NB4 (cell line): Measurements from ENCODE around the gene HSPB8.

ENCODE experiments used
- MYC ChIP-seq: IDR thresholded peaks from 2 replicates; pipeline ENCODE4 v1.6.1; 2011; ENCODE audit warnings: low read depth, low read length
- POLR2A ChIP-seq: IDR thresholded peaks from 2 replicates; pipeline ENCODE4 v1.6.1; 2011; ENCODE audit warnings: mild to moderate bottlenecking; ENCODE audit not compliant: insufficient read length; ENCODE audit errors: extremely low read depth
- TF ChIP-seq, protein P1 (sequence below): IDR thresholded peaks from one replicate; pipeline ENCODE4 v1.5.1; 2012; ENCODE audit warnings: low read depth, low read length

DNA sequence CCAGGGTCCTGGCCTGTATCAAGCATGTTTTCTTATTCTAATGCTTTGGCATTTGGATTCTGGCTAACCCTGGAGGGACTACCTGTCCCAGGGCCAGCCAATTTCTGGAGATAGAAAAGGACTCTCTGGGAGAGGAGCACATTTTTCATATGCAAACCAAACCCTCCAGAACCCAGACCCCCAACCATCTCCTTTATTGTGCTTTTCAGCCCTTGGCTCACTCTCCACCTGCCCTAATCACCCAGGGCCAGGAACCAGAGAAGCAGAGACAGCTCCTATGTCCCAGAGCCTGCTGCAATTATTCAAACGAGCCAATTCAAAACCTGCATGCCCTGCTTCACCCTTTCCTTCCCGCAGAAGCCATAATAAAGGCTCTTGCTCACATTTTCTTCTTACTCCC lies 23.8 kb downstream of the HSPB8 start:
- TF ChIP-seq, protein P1, sequence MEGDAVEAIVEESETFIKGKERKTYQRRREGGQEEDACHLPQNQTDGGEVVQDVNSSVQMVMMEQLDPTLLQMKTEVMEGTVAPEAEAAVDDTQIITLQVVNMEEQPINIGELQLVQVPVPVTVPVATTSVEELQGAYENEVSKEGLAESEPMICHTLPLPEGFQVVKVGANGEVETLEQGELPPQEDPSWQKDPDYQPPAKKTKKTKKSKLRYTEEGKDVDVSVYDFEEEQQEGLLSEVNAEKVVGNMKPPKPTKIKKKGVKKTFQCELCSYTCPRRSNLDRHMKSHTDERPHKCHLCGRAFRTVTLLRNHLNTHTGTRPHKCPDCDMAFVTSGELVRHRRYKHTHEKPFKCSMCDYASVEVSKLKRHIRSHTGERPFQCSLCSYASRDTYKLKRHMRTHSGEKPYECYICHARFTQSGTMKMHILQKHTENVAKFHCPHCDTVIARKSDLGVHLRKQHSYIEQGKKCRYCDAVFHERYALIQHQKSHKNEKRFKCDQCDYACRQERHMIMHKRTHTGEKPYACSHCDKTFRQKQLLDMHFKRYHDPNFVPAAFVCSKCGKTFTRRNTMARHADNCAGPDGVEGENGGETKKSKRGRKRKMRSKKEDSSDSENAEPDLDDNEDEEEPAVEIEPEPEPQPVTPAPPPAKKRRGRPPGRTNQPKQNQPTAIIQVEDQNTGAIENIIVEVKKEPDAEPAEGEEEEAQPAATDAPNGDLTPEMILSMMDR, result no peak
- TF ChIP-seq POLR2A (no peak), MYC (no peak)
